Loucy (cell line): ENCODE measurements around the gene UNC45A.

Experiments used
- CTCF ChIP-seq: fragments of 200-600 bp; sonication (generic); conservative IDR thresholded peaks from 2 replicates; pipeline ENCODE4 v1.5.1; 2014; ENCODE audit warnings: mild to moderate bottlenecking, antibody characterized with exemption, low read length
- EZH2phosphoT487 ChIP-seq: fragments of 200-600 bp; IDR thresholded peaks from 2 replicates; pipeline ENCODE4 v1.6.1; 2018; ENCODE audit warnings: antibody characterized with exemption, mild to moderate bottlenecking, moderate library complexity, borderline replicate concordance

GRCh38 chr15:90909976-90910375, 25.1 kb upstream of the UNC45A start:
- no peak for TF ChIP-seq CTCF
- TF ChIP-seq EZH2phosphoT487: no peak
